T-helper 9 cell (primary cell): ENCODE data around the gene IRX2.

ENCODE experiments used
- DNase-seq: peaks from one replicate; pipeline ENCODE4 v3.0.0-alpha.2; 2020

Gene IRX2

DNA sequence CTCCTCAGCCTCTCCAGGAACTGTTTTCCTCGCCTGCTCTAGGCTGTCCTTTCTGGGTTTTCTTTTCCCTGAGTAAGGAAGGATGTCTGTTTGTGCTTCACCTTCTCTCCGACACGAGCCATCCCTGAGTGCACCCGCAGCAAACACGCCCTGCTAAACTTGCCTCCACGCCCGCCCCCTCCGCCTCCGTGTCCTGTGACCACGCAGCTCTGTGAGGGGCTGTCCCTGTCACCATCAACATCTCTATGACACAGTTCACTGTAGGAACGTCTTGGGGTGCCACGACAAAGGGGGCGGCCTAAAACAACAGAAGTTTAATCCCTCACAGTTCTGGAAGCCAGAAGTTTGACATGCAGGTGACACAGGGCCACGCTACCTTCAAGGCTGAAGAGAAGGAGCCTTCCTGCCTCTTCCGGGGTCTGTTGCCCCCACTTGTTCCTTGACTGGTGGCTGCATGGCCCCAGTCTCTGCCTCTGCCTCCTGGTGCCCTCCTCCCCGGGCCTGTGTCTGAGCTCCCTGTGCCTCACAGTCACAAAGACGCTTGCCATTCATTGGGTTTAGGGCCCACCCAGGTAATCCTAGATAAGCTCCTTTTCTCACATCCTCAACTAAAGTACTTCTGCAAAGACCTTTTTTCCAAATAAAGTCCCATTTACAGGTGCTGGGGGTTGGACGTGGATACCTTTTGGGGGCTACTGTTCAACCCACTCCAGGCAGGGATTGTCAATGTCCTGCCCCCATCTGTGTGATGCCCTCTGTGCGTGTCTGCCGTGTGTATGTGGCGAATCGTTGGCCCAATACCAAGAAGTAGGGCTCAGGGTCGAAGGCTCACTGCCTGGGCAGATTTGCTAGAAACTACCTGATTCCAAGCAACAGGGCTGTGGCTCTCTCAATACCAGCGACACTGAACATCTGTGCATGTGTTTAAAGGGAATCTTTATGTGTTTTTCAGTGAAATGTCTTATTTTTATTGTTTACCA lies 39.7 kb downstream of the IRX2 start:
- no peak for DNase-seq

DNA sequence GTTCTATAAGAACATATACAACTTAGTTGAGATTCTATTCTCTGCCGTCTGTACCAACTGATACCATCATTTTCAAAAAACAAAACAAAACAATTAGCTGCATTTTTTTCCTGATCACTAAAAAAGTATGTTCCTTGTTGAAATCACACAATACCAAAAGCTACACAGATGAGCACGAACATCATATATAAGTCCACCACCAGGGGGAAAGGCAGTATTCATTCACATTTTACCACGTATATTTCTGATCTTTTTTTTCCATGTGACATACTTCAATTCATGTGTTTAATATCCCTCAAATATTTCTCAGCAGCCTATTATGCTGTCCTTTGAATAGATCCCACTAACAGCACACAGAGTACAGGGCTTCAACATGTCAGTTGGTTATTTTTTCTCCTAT lies 40.6 kb downstream of the IRX2 start:
- DNase-seq: no peak

DNA sequence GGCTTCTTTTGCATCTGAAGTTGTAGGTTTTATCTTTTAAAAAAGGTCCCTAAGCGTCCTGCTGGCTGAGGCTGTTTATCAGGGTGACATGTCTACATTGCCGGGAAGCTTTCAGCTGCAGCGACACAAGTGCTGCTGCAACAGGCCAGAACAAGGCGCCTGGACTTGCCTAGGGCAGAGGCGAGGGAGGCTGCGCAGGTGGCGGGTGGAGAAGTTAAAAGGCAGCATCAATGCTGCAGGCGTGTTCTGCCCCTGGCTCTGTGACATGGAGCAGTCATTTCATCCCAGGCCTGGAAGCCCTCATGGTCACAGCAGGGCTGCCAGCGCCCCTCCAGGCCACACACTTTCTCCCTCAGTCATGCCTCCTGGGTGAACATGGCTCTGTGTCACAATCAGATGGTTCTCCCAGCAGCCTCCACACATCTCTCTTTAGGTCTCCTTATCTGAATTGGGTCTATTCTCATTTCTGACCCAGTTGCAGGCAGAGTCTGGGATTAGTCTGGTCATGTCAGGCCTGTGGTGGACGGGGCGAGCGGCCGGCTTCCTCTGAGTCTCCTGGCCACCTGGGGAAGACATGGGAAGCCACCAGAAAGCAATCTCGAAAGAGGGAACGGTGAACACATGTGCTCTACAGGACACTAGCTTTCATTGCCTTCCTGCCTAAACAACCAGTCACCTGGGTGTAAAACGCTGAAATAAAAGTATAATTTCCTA lies 41.3 kb downstream of the IRX2 start:
- DNase-seq: no peak

DNA sequence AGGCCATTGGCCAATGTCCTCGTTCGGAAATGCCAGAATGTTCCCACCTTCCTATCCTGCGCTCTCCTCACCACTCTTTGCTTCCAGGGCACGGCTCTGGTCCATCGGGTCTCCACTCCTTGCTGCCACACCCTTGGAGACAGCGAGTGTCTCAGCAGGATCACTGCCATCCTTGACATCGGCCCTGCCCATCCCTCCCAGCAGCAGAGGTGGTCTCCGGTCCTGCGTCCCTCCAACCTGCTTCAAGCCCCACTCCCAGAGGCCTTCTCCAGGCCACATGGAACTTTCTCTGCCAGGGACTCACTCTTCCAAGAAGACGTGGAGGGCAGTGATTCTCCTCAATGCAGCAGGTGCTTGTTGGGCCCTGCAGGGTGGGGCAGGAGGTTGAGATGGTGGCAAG lies 42.7 kb downstream of the IRX2 start:
- DNase-seq: no peak

DNA sequence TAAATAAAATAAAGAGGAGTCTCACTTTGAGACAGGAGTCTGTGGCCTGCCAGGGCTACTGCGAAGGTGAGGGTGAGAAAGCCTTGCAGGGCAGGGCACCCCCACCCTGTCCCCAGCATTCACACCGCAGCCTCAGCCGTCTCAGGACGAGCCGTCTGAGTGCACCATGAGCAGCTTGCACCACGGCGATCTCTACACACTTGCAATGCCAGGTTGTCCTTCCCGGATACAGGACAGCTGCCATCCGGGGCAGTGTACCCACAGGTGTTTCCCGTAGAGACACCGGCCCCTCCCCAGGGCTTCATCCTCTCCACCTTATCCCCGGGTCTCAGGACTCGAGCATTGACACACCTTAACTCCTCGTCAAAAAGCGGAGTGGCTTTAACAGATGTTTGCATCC lies 43.3 kb downstream of the IRX2 start:
- no peak for DNase-seq

DNA sequence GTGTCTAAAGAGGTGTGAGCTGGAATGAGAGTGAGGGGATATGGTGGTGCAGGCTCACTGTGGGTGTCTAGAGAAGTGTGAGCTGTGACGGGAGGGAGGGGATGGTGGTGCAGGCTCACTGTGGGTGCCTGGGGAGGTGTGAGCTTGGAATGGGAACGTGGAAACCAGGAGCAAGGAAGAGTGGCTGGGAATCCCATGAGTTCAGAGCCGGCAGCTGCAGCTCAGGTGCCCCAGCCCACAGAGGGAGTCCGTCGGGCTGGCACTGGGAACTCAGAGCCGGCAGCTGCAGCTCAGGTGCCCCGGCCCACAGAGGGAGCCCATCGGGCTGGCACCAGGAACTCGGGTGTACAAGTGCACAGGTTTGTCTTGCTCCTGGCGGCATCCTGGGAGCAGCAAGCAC lies 45.6 kb downstream of the IRX2 start:
- DNase-seq: no peak

DNA sequence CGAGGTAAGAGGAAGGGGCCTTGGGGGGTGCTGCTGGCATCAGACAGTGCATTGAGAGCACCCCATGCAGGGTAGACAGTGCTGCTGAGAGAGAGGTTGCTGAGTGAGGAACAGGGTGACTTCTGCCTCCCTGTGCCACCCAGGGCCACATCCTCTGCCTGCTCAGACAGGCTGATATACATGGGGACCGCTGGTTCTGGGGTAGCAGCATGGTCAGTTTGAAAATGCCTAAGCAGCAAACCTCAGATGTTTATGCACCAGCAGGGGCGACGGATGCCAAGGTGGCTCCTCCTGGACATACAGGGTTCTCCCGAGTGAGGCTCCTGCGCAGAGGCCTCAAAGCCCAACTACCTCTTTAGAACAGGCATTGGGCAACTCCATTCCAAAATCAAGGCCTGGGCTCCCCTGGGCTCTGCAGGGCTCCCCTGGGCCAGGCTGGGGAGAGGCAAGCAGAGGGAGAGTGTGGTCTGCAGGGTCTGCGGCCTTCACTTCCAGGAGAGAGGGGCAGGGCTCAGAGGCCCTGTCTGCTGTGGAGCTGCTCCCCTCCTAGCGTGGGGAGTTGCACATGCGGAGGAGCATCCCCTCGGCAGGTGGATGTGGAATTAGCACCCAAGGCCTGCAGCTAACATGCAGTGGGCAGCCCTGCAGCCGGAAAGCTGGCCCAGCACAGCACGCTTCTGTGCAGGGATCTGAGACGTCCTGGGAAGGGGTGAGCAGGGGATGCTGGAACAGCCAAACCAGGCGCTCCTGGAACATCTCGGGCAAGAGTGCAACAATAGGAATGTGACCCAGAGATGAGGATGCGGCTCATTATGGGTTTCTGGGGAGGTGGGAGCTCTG lies 46.5 kb downstream of the IRX2 start:
- DNase-seq: no peak

DNA sequence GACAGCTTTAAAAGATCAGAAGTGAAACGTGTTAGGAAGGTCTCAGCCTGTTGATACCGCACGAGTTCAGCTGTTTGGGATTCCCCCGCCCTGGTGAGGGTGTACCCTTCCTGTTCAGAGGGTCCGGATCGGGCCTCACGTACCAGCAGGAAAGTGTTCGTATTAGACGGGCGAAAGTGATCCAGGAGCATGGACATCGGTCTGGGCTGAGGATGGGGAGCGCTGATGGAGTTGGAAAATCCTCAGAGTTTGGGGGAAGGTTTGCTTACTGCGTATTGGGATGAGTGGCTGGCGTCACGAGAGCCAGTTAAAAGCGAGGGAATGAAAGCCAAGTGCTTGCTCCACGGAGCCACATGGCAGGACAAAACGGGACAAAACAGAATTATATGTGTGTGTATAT lies 47.4 kb downstream of the IRX2 start:
- DNase-seq: no peak

DNA sequence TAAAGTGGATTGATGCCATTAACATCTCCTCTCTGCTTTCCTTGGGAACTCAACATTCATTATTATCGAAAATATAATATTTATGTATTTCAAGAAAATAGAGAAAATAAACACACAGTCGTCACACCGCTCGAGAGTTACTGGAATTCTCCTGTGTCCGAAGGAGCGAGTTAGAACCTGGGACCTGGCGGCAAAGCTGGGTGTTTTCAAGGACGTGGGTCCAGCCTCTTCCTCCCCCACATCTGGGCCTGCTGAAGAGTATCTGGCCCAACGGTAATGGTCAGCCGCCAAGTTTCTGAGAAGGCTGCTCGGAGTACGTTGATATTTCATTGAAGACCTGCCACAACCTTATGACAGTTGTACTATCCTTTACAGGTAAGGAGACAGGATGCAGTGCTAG lies 47.9 kb downstream of the IRX2 start:
- DNase-seq: no peak

DNA sequence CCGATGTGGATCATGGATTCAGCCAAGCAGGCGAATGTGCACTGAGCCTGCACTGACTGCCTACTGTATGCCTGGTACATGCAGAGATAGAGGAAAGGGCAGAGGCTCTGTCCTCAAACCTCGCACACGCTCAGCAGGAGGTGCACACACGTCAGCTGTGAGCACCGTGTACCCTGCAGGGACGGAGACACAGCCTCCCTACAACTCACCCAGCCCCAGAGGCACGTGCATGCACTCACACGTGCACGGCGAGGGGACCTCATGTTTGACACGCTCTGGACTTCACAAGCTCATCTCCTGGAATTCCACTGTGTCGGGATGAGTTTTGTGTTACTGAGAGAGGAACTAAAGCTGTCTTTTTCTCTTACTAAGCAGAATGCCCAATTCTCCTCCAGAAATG lies 48.4 kb downstream of the IRX2 start:
- DNase-seq: no peak

DNA sequence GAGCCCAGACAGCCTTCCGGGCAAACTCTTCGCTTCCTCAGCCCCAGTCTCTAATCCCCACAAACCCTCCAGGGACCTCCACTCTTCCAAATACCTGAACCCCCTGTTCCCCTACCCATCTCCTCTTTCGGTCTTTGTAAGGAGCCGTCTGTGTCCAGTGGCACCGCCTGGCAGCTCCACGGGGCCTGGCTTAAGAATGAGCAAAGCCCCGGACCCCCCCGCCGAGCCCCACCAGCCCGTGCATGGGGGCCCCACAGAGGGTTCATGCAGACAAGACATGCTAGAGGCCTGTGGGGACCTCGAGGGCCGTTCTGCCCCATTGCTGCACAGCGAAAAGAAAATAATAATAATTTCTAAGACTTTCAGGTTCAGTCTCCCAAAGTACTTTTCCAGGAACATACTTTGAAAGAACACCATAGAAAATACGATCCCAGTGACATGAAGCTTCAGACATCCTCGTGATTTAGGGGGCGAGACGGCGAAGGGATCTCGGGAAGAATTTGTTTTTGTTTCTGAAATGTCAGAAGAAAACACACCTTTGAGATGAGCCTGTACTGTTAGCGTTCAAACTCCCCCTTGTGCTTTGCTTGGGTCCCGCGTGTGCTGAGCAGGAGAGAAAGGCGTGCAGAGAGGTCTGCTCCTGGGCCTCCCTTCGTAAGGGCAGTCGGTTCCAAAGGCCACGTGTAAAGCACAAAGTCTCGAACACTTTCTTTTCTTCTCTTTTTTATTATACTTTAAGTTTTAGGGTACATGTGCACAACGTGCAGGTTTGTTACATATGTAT lies 49.2 kb downstream of the IRX2 start:
- no peak for DNase-seq

DNA sequence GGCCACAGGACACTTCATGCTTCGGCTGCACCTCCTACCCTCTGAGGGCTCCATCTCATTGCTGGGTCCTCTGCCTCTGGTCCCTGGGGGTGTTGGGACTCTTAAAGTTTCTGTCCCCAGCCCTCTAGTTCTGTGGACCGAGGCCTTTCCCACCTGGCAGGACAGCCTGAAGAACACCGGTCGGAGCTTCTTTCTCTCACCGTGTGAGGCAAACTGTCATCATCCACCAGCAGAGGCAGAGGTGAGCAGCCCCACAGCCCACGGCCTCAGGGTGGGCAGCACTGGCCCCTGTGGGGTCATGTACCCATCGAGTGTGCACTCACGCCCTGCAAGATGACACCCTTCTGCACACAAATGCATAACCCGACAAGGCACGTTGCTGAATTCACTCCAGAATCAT lies 49.9 kb downstream of the IRX2 start:
- no peak for DNase-seq

DNA sequence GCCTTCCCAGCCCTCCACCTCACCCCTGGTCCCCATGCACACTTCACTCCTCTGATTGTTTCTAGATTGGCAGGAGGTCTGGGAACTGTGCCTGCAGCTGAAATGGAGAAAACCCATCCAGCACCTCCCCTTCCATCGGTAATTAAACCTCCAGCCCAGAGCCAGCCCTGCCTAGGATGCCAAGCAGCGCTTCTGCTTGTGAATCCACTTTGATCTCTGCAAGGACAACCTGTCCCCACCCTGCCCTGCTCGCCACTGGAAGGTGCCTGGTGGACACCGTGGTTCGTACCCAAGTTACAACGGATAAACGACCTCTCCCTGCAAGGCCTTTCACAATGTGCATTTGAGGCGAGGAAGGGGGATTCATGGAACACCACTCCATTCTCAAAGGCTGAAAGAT lies 50.6 kb downstream of the IRX2 start:
- DNase-seq: no peak

DNA sequence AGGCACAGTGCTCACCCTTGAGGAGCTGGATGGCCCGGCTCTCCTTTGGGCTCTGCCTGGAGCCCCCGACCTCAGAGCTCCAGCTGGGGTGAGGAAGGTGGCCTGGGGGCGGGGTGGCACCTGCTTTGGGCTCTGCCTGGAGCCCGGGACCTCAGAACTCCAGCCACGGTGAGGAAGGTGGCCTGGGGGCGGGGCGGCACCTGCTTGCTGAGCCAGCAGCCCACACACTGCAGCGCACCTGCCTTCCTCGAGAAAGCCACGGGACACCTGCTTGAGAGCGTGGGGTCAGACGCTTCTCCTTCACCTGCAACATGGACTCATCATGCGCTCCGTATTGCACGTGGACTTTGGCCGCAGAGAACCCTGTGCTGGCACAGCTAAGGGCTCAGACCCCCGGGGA lies 51.8 kb downstream of the IRX2 start:
- DNase-seq: no peak

DNA sequence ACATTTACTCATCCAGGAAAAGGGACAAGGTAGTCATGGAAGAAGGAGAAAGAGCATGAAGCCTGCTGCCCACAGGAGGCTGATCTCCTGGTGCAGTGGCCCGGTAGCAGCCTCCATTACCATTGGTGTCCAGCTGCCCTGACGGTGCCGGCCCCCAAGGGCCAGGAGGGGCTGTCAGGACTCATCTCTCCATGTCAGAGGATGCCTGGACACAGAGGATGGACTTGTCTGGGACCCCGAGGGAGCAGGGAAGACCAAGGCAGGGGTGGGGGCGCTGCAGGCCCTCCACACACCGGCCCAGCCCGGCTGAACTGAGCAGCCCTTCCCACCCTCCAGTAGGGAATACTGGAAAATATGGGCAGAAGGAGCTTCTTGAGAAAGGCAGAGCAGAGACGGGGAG lies 52.2 kb downstream of the IRX2 start:
- DNase-seq: no peak

DNA sequence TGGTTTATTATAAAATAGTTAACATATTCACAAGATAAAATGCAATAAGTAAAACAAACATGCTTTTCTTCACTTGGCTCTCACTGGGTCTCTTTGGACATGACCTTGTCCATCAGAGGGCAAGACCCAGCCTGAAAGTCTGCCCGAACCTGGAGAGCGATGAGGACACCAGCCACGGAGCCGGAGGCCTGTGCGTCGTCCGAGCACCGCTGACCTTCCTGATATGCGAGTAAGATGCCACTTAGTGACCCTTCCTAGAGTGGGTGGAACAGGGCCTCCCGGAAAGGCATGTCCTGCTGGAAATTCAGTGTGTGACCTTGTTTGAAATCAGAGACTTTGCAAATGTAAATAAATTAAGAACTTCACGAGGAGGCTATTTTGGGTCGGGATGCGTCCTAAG lies 52.9 kb downstream of the IRX2 start:
- no peak for DNase-seq

DNA sequence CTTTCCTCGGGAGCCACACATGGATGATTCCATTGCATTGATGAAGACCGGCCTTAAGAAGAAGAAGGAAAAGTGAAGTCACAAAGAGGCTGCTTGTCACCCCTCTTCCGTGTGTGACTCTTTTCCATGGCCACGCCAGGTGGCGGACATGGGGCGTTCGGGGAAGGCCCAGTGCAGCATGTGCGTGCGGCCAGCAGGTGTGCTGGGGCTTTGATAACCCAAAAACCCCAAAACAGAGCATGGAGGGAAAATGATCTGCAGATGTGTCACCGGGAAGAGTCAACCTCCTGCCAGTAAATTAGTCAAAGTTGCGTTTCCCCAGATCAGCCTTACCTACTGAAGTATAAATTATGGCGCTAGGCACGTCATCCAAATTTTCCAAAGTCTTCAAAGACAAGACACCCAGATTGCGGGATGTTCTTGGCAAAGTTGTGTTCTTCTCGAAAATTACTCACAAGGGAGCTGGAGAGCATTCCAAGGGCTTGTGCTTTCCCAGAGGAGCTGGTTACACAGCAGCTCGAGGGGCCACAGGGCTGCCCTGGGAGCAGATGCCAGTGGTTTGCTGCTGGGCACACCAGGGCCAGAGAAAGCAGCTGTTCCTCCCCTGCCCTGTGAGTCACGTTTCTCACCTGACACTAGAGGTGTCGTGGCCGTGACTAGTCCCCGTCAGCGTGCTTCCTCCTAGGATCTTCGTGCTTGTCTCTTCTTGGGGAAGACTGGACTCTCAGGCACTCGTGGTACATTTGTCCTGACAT lies 53.9 kb downstream of the IRX2 start:
- no peak for DNase-seq

DNA sequence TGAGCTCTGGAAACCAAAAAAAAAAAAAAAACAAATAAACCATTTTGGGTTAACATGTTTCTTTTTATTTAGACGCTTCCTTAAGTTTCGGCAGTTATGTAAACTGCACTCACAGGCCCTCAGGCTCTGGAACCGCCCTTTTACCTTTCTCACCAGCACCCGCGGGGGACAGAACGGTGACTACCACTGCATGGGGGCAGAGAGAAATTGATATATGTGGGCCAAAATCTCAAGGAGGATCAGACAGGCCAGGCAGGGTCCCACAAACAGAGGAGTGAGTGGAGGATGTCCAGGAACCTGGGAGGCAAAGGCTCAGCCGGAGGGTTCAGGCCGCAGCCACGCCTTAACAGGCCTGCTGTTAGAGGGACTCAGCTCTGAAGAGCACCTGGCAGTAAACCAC lies 54.4 kb downstream of the IRX2 start:
- DNase-seq: no peak
